GM19023 (cell line): ENCODE data around the gene CCDC88C.

Experiments
- ATAC-seq: cut with Tn5 transposase; IDR thresholded peaks from one replicate; pipeline ENCODE4 v1.9.1; 2021; ENCODE audit warnings: mild to moderate bottlenecking, moderate library complexity; ENCODE audit not compliant: unreplicated experiment

The CCDC88C gene

DNA sequence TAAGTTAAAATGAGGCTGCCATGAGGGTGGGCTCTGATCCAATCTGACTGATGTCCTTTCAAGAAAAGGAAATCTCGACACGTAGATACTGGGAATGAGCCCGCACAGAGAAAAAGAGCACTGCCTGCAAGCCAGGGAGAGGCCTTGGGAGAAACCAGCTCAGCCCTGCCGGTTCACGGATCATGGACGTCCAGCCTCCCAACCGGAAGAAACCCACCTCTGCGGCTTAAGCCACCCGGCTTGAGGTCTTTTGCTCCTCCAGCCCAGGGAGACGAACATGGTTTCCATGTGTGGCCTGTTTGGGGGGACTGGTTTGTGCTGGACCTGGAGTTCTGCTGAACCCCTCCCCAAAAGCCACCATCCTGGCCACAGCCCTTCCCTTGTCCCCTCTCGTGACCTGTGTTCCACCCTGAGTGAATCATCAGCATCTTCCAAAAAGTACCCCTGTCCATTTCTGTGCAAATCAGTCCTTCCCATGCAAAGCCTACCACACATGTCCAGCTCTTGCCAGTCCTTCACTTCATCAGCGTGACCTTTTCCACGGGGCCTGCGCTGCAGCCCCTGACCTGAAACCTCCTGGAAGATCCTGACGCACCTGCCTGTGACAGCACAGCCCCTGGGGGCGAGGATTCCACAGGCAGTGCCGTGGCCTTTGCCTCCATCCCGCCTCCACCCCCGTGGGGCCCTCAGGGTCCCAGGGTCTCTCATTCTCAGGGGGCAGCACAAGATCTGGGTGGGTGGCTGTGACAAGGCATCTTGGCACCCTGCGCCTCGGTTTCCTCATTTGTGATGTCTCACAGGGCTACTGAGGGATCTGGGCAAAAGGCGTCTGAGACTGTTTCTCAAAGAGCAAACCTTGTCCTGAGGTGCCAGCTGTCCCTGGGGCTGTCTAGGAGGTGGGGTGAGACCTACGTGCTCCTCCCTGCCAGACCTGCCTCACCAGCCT, 121.5 kb downstream of the CCDC88C start:
- ATAC-seq = no peak

- ATAC-seq = no peak
Observed at GRCh38 chr14:91295276-91295845, 122.3 kb downstream of the CCDC88C start.

DNA sequence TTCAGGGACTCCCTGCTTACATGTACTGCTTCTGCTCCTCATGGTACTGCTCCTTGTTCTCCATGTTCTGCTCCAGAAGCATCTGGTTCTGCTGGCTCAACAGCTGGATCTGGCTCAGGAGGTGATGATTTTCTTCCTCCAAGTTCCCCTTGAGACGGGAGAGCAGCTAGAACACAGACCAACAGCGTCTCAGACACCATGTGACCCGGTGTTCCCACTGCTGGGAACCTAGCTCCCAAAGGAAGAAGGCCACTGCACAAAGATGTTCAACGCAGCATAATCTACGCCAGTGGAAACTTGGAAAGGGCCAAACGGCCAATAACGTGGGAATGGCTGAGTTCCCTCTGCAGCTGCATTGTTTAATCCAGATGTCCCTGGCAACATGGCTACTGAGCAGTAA, 123.5 kb downstream of the CCDC88C start:
- ATAC-seq = no peak

DNA sequence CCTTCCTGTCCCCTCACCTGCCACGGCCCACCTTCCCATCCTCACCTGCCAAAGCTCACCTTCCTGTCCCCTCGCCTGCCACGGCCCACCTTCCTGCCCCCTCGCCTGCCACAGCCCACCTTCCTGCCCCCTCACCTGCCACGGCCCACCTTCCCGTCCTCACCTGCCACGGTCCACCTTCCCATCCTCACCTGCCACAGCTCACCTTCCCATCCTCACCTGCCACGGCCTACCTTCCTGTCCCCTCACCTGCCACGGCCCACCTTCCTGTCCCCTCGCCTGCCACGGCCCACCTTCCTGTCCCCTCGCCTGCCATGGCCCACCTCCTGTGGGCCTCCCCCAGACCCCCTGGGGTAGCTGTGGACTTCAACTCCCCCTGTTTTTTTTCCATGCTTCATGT, 124.3 kb downstream of the CCDC88C start:
- ATAC-seq = no peak

DNA sequence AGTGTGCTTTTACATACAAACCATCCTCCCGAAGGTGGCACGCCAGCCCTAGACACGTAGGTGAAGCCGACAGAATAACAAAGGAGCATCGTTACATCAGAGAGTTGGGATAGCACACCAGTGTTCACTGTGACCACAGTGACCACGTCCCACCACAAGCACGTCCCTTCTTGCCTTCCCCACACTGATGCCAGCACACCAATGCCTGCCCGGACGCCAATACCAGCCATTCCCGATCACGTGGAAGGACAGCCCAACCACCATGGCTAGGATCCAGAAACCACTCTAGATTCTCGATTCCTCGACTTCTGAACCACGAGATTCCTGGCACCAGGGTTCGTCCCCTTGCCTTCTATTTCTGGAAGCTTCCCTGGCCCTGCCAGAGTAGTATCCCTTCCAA, 125.1 kb downstream of the CCDC88C start:
- ATAC-seq = no peak

GRCh38 chr14:91291786-91292405, 125.7 kb downstream of the CCDC88C start:
- ATAC-seq = no peak

DNA sequence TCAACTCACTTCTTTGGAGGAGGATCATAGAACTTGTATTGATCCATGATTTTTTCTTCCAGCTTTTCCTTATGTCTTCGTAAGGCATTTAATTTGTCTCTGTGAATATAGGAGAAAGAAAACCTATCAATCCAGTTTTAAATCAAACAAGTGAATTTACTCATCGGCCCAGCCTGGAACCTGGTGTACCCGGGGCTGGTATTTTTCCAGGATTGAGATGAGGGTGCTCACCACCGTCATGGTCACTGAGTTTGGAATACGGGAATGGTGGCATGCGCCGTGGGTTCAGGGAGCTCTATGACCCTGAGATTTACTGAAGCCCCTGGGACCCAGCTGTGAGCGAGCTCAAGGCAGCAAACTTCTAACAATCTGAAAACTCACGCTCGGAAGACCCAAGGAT, 126.6 kb downstream of the CCDC88C start:
- ATAC-seq = no peak

DNA sequence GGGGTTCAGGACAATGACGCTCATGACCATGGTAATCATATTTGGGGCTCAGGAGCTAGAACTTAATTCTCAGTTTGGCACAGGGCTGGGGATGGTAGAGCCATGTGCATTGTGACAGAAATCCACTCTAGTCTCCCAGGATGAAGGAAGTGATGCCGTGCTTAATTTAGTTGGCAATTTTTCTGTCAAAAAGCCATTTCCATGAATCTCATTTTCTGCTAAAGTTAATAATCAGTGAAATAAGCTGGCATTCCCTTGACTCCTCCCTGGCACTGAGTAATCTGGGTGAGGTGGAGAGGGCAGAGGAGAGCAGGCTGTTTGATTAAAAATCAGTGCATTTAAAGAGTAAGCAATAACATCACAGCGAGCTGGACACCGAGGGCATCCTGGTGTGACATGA, 128.2 kb downstream of the CCDC88C start:
- no peak for ATAC-seq

GRCh38 chr14:91288876-91289275, 128.7 kb downstream of the CCDC88C start:
- no peak for ATAC-seq

- no peak for ATAC-seq
Observed at GRCh38 chr14:91286530-91286937, 131.1 kb downstream of the CCDC88C start.

DNA sequence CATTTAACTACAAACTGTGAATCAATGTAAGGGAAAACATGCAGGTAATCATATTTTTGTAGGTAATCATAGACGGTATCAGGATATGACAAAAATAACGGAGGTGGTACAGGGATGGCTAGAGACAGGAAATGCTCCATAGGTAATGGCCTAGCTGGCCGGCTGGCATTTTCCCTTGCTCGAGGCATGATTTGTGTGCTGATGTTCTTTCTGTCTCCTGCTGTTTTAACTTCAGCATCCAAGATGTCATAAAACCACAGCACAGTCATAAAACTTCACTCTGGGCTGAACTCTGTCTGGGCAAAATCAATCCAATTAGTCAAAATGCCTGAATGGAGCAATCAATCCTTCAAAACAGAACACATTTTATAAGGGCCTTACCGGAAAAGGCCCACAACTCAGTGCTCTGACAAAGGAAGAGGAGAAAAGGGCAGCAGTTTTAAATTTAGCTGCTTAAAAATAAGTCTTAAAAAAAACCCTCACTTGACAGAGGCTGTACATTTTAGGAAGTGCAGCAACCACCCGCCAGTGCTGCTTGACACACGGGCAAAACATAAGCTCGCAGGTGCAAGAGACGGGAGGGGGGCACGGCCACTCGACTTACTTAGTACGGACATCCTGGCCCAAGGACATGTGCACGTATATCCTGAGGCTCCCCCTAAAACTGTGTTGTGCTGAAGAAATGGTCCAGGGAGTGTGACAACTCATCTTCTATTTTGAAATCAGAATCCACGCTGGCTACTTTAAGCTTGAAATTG, 132.7 kb downstream of the CCDC88C start:
- ATAC-seq = no peak

DNA sequence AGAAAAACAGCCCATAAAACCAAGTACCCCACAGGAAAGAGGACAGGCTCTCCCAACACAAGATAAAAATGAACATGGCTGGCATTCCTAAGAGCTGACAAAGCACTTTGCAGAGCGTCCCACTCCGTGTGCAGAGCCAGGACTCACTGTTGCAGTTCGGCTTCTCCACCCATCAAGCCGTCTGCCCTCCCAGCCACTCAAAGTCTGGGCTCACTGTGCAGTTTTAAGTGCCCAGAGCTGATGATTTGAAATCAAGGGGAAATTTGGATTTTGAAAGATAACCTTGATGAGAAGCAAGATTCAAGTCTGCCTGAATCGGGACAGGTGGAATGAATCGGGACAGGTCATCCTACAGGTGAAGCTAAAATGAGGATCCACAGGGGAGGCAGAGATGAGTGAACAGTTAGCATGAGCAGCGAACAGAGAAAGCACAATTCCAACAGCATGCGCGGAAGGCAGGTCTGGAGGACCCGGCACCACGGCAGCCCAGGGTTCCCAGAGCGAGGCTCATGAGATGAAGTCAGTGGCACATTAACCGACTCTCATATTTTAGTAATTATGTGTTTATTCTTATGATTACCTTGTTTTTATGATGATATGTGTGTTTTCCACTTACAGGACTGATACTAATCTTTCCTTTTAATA, 133.4 kb downstream of the CCDC88C start:
- ATAC-seq = no peak

GRCh38 chr14:91283666-91284065, 134.0 kb downstream of the CCDC88C start:
- ATAC-seq = no peak

DNA sequence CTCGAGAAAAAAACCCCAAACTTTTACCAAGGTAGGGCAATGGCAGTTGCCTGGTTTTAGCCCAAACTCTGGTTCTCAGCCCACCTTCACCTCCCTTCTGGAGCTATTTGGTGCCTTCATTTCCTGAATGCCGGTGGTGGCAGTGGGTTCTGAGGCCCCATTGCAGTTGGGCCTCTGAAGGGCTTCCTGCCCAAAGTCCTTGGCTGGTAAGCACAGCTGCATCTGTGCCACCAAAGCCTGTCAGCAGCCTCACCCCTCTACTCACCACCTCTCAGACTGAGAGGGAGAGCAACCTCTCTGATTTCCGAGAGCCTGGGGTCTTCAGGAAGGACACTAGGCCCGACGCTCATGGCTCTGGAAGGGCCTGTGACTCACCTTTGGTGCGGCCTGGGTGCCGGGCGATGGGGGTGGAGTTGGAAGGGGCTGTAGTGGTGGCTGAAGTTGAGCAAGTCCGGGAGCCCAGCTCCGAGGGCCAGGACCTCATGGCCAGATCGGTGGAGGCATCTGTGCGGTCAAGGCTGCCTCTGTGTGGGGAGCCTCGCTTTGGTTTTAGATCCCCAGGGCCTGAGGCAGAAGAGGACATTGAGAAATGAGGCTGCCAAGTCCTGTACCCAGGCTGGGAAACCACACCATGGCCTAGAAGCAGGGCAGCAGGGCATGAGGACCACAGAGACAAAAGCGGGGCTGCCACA, 134.5 kb downstream of the CCDC88C start:
- no peak for ATAC-seq

DNA sequence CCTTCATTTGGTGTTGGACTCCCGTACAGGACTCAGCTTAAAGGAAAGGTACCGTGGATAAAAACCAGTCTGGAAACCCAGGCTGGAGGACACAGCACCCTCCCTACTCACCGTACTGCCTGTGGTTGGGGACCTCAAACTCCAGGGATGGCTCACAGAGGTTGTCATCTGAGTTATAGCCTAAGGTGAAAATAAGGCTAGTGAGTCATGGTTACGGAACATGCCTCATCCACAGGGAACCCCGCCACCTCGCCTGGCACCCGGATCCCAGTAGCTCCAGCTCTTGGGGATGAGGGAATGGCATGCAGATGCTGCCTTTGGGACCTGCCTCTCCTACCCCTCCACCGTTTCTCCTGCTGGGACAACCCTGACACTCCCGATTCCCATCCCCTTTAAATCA, 136.3 kb downstream of the CCDC88C start:
- no peak for ATAC-seq

- ATAC-seq = no peak
Observed at GRCh38 chr14:91280129-91280528, 137.5 kb downstream of the CCDC88C start.

- ATAC-seq = no peak
Observed at GRCh38 chr14:91279354-91279753, 138.3 kb downstream of the CCDC88C start.

- ATAC-seq = no peak
Observed at GRCh38 chr14:91278383-91278715, 139.3 kb downstream of the CCDC88C start.

- ATAC-seq = no peak
Observed at GRCh38 chr14:91277546-91278382, 139.9 kb downstream of the CCDC88C start.
